HUES64 (cell line): ENCODE results near the gene NTMT2.

Source experiments
- H3K27ac ChIP-seq: 2 replicates; pipeline ENCODE4 v1.7.0; 2013; ENCODE audit warnings: low read depth, low read length, inconsistent platforms
- H3K27me3 ChIP-seq: 2 replicates; pipeline ENCODE4 v1.6.1; 2013; ENCODE audit warnings: mild to moderate bottlenecking, low read length; ENCODE audit not compliant: insufficient read depth
- H3K36me3 ChIP-seq: 2 replicates; pipeline ENCODE4 v1.6.1; 2013; ENCODE audit warnings: mild to moderate bottlenecking, low read length; ENCODE audit not compliant: insufficient read depth
- H3K4me1 ChIP-seq: 2 replicates; pipeline ENCODE4 v1.6.1; 2013; ENCODE audit warnings: mild to moderate bottlenecking, low read length, moderate library complexity; ENCODE audit not compliant: insufficient read depth
- H3K4me3 ChIP-seq: 2 replicates; pipeline ENCODE4 v1.5.1; 2013; ENCODE audit warnings: mild to moderate bottlenecking, low read length, moderate library complexity
- H3K9ac ChIP-seq: 2 replicates; pipeline ENCODE4 v1.6.1; 2013; ENCODE audit warnings: mild to moderate bottlenecking, low read depth, low read length
- H3K9me3 ChIP-seq: 2 replicates; pipeline ENCODE4 v1.6.1; 2013; ENCODE audit warnings: low read depth, low read length; ENCODE audit not compliant: insufficient read depth
- WGBS: fragments of 150-250, 120-280 bp; methylation state at CpG from one replicate; pipeline ENCODE4 v1.1.7; 2013; ENCODE audit warnings: missing lambda C conversion rate; 5-methylcytosine and 5-hydroxymethylcytosine counted together

Gene NTMT2

GRCh38 chr1:170192546-170192945, 46.8 kb downstream of the NTMT2 start:
- Histone ChIP-seq H3K4me1 (no peaks in the 10 kb centered on the region), H3K27ac (no peak overlapping the region), H3K27me3 (no peaks in the 10 kb centered on the region), H3K9me3 (no peaks in the 10 kb centered on the region), H3K4me3 (no peak overlapping the region), H3K9ac (no peak overlapping the region), H3K36me3 (no peaks in the 10 kb centered on the region)

GRCh38 chr1:170194451-170194850, 48.7 kb downstream of the NTMT2 start:
- no peaks in the 10 kb centered on the region for H3K4me1 ChIP-seq
- H3K9ac ChIP-seq = no peak overlapping the region
- no peak overlapping the region for H3K27ac ChIP-seq
- no peaks in the 10 kb centered on the region for H3K36me3 ChIP-seq
- H3K9me3 ChIP-seq = no peaks in the 10 kb centered on the region
- no peaks in the 10 kb centered on the region for H3K27me3 ChIP-seq
- 81% methylated on average over 1 of the region's 1 CpG for WGBS
- H3K4me3 ChIP-seq = no peak overlapping the region

DNA sequence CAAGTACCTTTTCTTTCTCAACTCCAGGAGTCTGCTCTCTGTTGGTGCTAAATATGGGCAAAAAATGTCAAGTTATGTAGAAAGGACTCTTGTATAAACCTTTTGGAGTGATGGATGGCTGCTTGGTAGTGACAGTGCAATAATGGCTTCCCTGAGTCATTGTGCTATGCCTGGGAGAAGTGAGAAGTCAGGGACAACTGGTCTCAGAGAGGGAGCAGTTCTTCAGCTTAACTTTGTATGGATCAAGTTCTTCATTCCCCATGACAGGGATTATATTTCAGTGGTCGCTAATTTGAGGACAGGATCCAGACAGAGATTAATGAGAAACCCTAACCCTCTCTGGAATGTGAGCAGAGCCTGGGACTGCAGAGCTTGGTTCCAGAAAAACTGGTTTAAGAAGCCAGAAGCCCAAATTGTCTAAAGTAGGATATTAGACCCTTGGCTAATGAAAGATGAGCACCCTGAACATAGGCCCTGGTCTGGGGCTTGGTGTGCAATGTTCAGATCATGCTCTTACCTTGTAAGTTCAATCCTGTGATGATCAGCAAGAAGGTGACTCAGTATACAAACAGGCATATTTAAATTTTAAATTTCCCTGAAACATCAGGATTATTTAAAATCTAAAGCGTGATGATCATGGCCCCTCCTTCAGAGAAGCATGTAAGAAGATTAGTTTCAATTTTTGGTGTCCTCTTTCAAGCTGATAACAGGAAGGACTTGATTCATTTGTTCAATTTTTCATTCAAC, 50.9 kb downstream of the NTMT2 start:
- no peak overlapping the region for H3K9ac ChIP-seq
- H3K4me1 ChIP-seq = no peaks in the 10 kb centered on the region
- 93% methylated on average over 2 of the region's 2 CpGs for WGBS
- H3K27ac ChIP-seq = no peak overlapping the region
- H3K27me3 ChIP-seq = no peaks in the 10 kb centered on the region
- no peaks in the 10 kb centered on the region for H3K36me3 ChIP-seq
- no peaks in the 10 kb centered on the region for H3K9me3 ChIP-seq
- H3K4me3 ChIP-seq = no peak overlapping the region

- H3K27me3 ChIP-seq = no peaks in the 10 kb centered on the region
- WGBS = 91% methylated on average over 1 of the region's 1 CpG
Observed at GRCh38 chr1:170198090-170198489, 52.3 kb downstream of the NTMT2 start.

DNA sequence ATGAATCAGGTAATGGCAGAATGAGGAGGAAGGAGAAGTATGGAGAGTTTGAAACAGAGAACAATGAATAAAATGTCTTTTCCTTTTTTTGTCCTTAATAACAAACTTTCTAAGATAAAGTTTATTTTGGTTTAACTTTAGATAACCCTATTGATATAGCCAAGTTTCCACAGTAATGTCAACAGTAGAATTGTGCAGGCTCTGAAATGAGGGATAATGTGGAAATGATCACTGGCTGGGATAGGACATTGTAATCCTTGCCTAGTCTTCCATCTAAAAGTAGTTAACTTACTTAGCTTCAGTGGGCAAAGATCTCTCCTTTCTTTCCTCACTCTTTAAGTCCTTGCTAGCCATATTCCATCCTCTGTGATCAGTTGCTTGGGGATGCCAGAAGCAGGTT, 52.8 kb downstream of the NTMT2 start:
- Histone ChIP-seq H3K4me3 (no peak overlapping the region), H3K27ac (no peak overlapping the region), H3K36me3 (no peaks in the 10 kb centered on the region), H3K27me3 (no peaks in the 10 kb centered on the region), H3K4me1 (no peaks in the 10 kb centered on the region), H3K9ac (no peak overlapping the region), H3K9me3 (no peaks in the 10 kb centered on the region)

More at GRCh38 chr1:170198090-170198489, 52.3 kb downstream of the NTMT2 start:
- Histone ChIP-seq H3K27ac (no peak overlapping the region), H3K9me3 (no peaks in the 10 kb centered on the region), H3K4me3 (no peak overlapping the region), H3K36me3 (no peaks in the 10 kb centered on the region), H3K4me1 (no peaks in the 10 kb centered on the region), H3K9ac (no peak overlapping the region)

- Histone ChIP-seq H3K36me3 (no peaks in the 10 kb centered on the region), H3K9ac (no peak overlapping the region), H3K4me1 (peaks cover 14% of the 10 kb centered on the region; the same call in 1 of the 2 replicates), H3K27ac (no peak overlapping the region), H3K4me3 (no peak overlapping the region), H3K27me3 (no peaks in the 10 kb centered on the region), H3K9me3 (no peaks in the 10 kb centered on the region)
Observed at GRCh38 chr1:170200161-170200560, 54.4 kb downstream of the NTMT2 start.

GRCh38 chr1:170200621-170201397, 55.0 kb downstream of the NTMT2 start:
- Histone ChIP-seq H3K27me3 (no peaks in the 10 kb centered on the region), H3K36me3 (no peaks in the 10 kb centered on the region), H3K4me1 (peaks cover 14% of the 10 kb centered on the region; the same call in 1 of the 2 replicates), H3K27ac (no peak overlapping the region), H3K9me3 (no peaks in the 10 kb centered on the region), H3K9ac (no peak overlapping the region), H3K4me3 (no peak overlapping the region)
- WGBS = 87% methylated on average over 4 of the region's 4 CpGs

GRCh38 chr1:170203693-170204092, 57.9 kb downstream of the NTMT2 start:
- peaks cover 6% of the 10 kb centered on the region; the same call in 1 of the 2 replicates for H3K9me3 ChIP-seq
- no peaks in the 10 kb centered on the region for H3K27me3 ChIP-seq
- no peaks in the 10 kb centered on the region for H3K36me3 ChIP-seq
- H3K4me3 ChIP-seq = no peak overlapping the region
- H3K9ac ChIP-seq = no peak overlapping the region
- peaks cover 14% of the 10 kb centered on the region; the same call in 1 of the 2 replicates for H3K4me1 ChIP-seq
- no peak overlapping the region for H3K27ac ChIP-seq

DNA sequence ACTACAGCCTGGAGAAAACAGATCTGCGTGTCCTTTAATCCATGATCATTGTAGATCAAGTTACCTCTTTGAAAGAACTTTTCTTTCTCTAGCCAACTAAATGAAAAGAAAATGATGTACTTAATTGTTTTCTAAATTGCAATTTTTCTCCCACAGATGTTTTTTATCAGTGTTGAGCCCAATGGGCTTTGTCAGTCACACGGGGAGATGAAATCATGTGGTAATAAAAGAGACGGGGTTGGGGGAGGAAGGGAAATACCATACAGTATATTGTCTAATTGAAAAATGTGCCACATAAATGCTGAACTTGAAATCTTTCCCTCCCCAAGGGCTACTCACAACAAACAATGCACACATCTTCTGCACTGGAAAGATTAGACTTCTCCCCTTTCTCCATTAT, 58.4 kb downstream of the NTMT2 start:
- Histone ChIP-seq H3K27ac (no peak overlapping the region), H3K36me3 (no peaks in the 10 kb centered on the region), H3K4me3 (no peak overlapping the region), H3K9me3 (peaks cover 6% of the 10 kb centered on the region; the same call in 1 of the 2 replicates), H3K27me3 (no peaks in the 10 kb centered on the region), H3K4me1 (peaks cover 14% of the 10 kb centered on the region; the same call in 1 of the 2 replicates), H3K9ac (no peak overlapping the region)
- 100% methylated on average over 1 of the region's 3 CpGs for WGBS

DNA sequence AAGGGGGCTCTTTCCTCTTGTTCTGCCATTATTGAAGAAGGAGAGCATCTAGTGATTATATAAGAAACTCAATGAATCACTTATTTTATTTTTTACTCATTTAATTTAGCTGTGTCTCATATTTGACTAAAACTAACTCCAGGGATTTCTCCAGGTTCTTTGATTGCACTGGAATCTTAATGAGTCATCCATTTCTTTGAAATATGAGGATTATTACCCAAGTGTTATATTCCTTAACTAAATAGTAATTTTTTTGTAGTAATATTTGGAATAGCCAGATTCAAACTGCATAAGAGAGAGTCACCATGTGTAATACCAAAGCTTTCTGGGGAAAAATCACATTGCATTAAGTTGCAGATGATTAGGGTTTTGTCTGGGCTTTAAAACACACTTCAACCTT, 59.5 kb downstream of the NTMT2 start:
- no peaks in the 10 kb centered on the region for H3K27me3 ChIP-seq
- no peaks in the 10 kb centered on the region for H3K36me3 ChIP-seq
- H3K27ac ChIP-seq = no peak overlapping the region
- H3K9me3 ChIP-seq = peaks cover 6% of the 10 kb centered on the region; the same call in 1 of the 2 replicates
- no peak overlapping the region for H3K4me3 ChIP-seq
- H3K4me1 ChIP-seq = peaks cover 20% of the 10 kb centered on the region; the same call in 1 of the 2 replicates
- no peak overlapping the region for H3K9ac ChIP-seq

- Histone ChIP-seq H3K27me3 (no peaks in the 10 kb centered on the region), H3K4me3 (no peak overlapping the region), H3K9me3 (peaks cover 6% of the 10 kb centered on the region; the same call in 1 of the 2 replicates), H3K27ac (no peak overlapping the region; the same call in 1 of the 2 replicates), H3K36me3 (no peaks in the 10 kb centered on the region), H3K9ac (no peak overlapping the region), H3K4me1 (peaks cover 17% of the 10 kb centered on the region; the same call in 1 of the 2 replicates)
Observed at GRCh38 chr1:170209125-170209524, 63.4 kb downstream of the NTMT2 start.
